GM23248 (cell line): Measurements from ENCODE around the gene SCAMP4. TPM values are rescaled to one million over a fixed set of nuclear protein-coding genes. Genes with fewer than 3 reads are reported as not detected.

Experiments used
- DNase-seq: peaks from one replicate; pipeline ENCODE4 v3.0.0-alpha.2; 2015
- H2AFZ ChIP-seq: fragments of 200-600 bp; sonication (generic); 2 replicates; pipeline ENCODE4 v1.6.1; 2016; ENCODE audit warnings: antibody characterized with exemption
- H3F3A ChIP-seq: fragments of 200-600 bp; sonication (generic); 2 replicates; pipeline ENCODE4 v1.6.1; 2016; ENCODE audit warnings: mild to moderate bottlenecking, antibody characterized with exemption, mixed run types; ENCODE audit not compliant: insufficient read depth
- H3K27ac ChIP-seq: fragments of 200-600 bp; sonication (generic); 2 replicates; pipeline ENCODE4 v1.5.1; 2016; ENCODE audit warnings: mild to moderate bottlenecking
- H3K27me3 ChIP-seq: fragments of 200-600 bp; sonication (generic); replicated peaks from 2 replicates; pipeline ENCODE4 v1.6.1; 2016; ENCODE audit warnings: mild to moderate bottlenecking; ENCODE audit not compliant: insufficient read depth
- H3K36me3 ChIP-seq: fragments of 200-600 bp; sonication (generic); 2 replicates; pipeline ENCODE4 v1.6.1; 2016; ENCODE audit warnings: low read depth, mild to moderate bottlenecking
- H3K4me1 ChIP-seq: fragments of 200-600 bp; sonication (generic); 2 replicates; pipeline ENCODE4 v1.6.1; 2016; ENCODE audit warnings: mild to moderate bottlenecking; ENCODE audit not compliant: insufficient read depth
- H3K4me2 ChIP-seq: fragments of 200-600 bp; sonication (generic); one replicate; pipeline ENCODE4 v1.6.1; 2016; ENCODE audit warnings: mild to moderate bottlenecking; ENCODE audit not compliant: unreplicated experiment
- H3K4me3 ChIP-seq: fragments of 200-600 bp; sonication (generic); 2 replicates; pipeline ENCODE4 v1.5.1; 2016; ENCODE audit warnings: mild to moderate bottlenecking
- H3K79me2 ChIP-seq: fragments of 200-600 bp; sonication (generic); 2 replicates; pipeline ENCODE4 v1.6.1; 2016; ENCODE audit warnings: mild to moderate bottlenecking; ENCODE audit not compliant: insufficient read depth
- H3K9ac ChIP-seq: fragments of 200-600 bp; sonication (generic); 2 replicates; pipeline ENCODE4 v1.6.1; 2016; ENCODE audit warnings: mild to moderate bottlenecking
- H3K9me2 ChIP-seq: fragments of 200-600 bp; sonication (generic); 2 replicates; pipeline ENCODE4 v1.6.1; 2016; ENCODE audit warnings: mixed run types, mild to moderate bottlenecking, moderate library complexity; ENCODE audit not compliant: insufficient read depth
- H3K9me3 ChIP-seq: fragments of 200-600 bp; sonication (generic); one replicate; pipeline ENCODE4 v1.6.1; 2017; ENCODE audit warnings: low read depth
- H4K20me1 ChIP-seq: fragments of 200-600 bp; sonication (generic); 2 replicates; pipeline ENCODE4 v1.6.0; 2016; ENCODE audit not compliant: insufficient read depth
- EZH2 ChIP-seq: fragments of 200-600 bp; sonication (generic); IDR thresholded peaks from 2 replicates; pipeline ENCODE4 v1.6.1; 2018; ENCODE audit warnings: antibody characterized with exemption, mild to moderate bottlenecking; ENCODE audit not compliant: insufficient read depth, poor library complexity, severe bottlenecking
- EZH2phosphoT487 ChIP-seq: fragments of 200-600 bp; sonication (generic); IDR thresholded peaks from 2 replicates; pipeline ENCODE4 v1.6.1; 2018; ENCODE audit warnings: antibody characterized with exemption, moderate library complexity, mild to moderate bottlenecking, low read depth; ENCODE audit not compliant: insufficient read depth
- WGBS, 2 experiments: methylation state at CpG; one replicate each; pipeline ENCODE4 v1.1.6; 2015 to 2017; ENCODE audit warnings: low lambda C conversion rate in 2 of 2, low coverage in 1 of 2; ENCODE audit errors: missing lambda C conversion rate in 2 of 2; 5-methylcytosine and 5-hydroxymethylcytosine counted together
- in situ Hi-C: fragments of 300-500 bp; cut with MboI; formaldehyde crosslinking; loops from 2 replicates; pipeline ENCODE4 v1.15.0; 2020
- polyA plus RNA-seq: library from polyadenylated mRNA; unstranded; fragments of >200 nt; fragmentation: Nextera tagmentation; extraction: Ambion mirVana; gene quantifications from 2 replicates; pipeline ENCODE4 v1.2.1, GENCODE V29; 2016
- total RNA-seq: library from RNA; depleted of rRNA; stranded (reverse); fragments of >200 nt; shearing (Covaris generic); gene quantifications from 2 replicates; pipeline ENCODE4 v1.2.3, GENCODE V29; 2014

The SCAMP4 gene
- total and polyA plus RNA-seq, 2 experiments from 2014 or later = 73.9 to 110 TPM

DNA sequence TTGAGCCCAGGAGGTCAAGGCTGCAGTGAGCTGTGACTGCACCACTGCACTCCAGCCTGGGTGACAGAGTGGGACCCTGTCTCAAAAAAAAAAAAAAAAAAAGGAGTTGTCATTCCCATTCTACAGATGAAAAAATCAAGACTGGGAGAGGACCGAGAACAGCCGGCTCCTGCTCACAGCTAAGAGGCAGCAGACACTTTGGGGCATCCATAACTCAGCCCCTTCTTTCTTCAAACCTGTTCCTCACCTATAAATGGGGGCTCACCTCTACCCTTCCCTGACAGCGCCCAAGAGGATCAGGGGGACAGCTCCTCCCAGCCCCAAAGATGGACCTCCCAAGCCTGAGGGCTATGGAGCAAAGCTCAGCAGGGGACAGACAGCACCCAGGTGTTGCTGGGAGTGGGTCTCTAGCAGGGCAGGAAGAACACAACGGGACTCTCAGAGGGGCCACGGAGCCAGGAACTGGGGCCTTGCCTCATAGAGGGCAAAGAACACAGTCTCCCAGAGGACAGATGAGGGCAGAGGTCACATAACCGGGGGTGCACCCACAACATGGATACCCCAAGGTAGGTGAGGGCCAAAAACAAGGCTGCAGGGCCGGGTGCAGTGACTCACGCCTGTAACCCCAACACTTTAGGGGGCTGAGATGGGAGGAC, 38.4 kb upstream of the SCAMP4 start:
- Histone ChIP-seq H3F3A (no peaks in the 10 kb centered on the region), H3K9me2 (no peaks in the 10 kb centered on the region), H2AFZ (no peak overlapping the region), H3K4me1 (no peaks in the 10 kb centered on the region), H3K27me3 (no peaks in the 10 kb centered on the region), H3K9ac (no peak overlapping the region), H3K36me3 (no peaks in the 10 kb centered on the region), H3K4me2 (no peak overlapping the region), H4K20me1 (no peaks in the 10 kb centered on the region), H3K27ac (no peak overlapping the region), H3K4me3 (no peak overlapping the region), H3K9me3 (no peaks in the 10 kb centered on the region), H3K79me2 (peaks cover 52% of the 10 kb centered on the region)
- in situ Hi-C loops = no loop called here
- no peak for DNase-seq
- no peak for TF ChIP-seq EZH2phosphoT487
- no peak for TF ChIP-seq EZH2
- WGBS, 2 experiments = 82% methylated on average over 8 of the region's 8 CpGs

DNA sequence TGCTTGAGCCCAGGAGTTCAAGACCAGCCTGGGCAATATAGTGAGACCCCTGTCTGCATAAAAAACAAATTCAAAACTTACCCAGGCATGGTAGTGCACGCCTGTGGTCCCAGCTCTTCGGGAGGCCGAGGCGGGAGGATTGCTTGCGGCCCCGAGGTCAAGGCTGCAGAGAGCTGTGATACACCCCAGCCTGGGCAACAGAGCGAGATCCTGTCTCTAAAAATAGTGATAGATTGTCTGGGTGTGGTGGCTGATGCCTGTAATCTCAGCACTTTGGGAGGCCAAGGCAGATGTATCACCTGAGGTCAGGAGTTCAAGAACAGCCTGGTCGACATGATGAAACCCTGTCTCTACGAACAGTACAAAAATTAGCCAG, 37.9 kb upstream of the SCAMP4 start:
- H3K4me2 ChIP-seq = no peak overlapping the region
- H3K27me3 ChIP-seq = no peaks in the 10 kb centered on the region
- TF ChIP-seq EZH2phosphoT487 (no peak), EZH2 (no peak)
- in situ Hi-C loops = no loop called here
- no peak overlapping the region for H2AFZ ChIP-seq
- no peaks in the 10 kb centered on the region for H3K4me1 ChIP-seq
- no peak overlapping the region for H3K9ac ChIP-seq
- H3K9me2 ChIP-seq = no peaks in the 10 kb centered on the region
- peaks cover 52% of the 10 kb centered on the region for H3K79me2 ChIP-seq
- no peaks in the 10 kb centered on the region for H3K9me3 ChIP-seq
- no peaks in the 10 kb centered on the region for H3K36me3 ChIP-seq
- no peaks in the 10 kb centered on the region for H3F3A ChIP-seq
- whole genome bisulfite sequencing, 2 experiments = 86 to 92% methylated on average over 9 of the region's 9 CpGs
- no peak overlapping the region for H3K4me3 ChIP-seq
- H4K20me1 ChIP-seq = no peaks in the 10 kb centered on the region
- H3K27ac ChIP-seq = no peak overlapping the region
- DNase-seq = no peak

- H3K9me2 ChIP-seq = no peaks in the 10 kb centered on the region
- no peak overlapping the region for H3K9ac ChIP-seq
- H3K79me2 ChIP-seq = peaks cover 65% of the 10 kb centered on the region
- DNase-seq = no peak
- H3K27me3 ChIP-seq = no peaks in the 10 kb centered on the region
- in situ Hi-C loops = no loop called here
- H3K9me3 ChIP-seq = no peaks in the 10 kb centered on the region
- no peak overlapping the region for H2AFZ ChIP-seq
- no peaks in the 10 kb centered on the region for H3K36me3 ChIP-seq
- H3K27ac ChIP-seq = no peak overlapping the region
- WGBS, 2 experiments = 81 to 84% methylated on average over 7 of the region's 7 CpGs
- H3K4me3 ChIP-seq = no peak overlapping the region
- no peak overlapping the region for H3K4me2 ChIP-seq
- no peaks in the 10 kb centered on the region for H4K20me1 ChIP-seq
- H3K4me1 ChIP-seq = peaks cover 7% of the 10 kb centered on the region
- H3F3A ChIP-seq = peaks cover 2% of the 10 kb centered on the region; the same call in 1 of the 2 replicates
- TF ChIP-seq EZH2phosphoT487 (no peak), EZH2 (no peak)
Observed at GRCh38 chr19:1868971-1869370, 36.2 kb upstream of the SCAMP4 start.

- H3K9me3 ChIP-seq = no peaks in the 10 kb centered on the region
- DNase-seq = no peak
- 90 to 92% methylated on average over 15 of the region's 15 CpGs for WGBS, 2 experiments
- no peak overlapping the region for H3K4me3 ChIP-seq
- no peaks in the 10 kb centered on the region for H3K27me3 ChIP-seq
- H3K9ac ChIP-seq = no peak overlapping the region
- in situ Hi-C loops = no loop called here
- H4K20me1 ChIP-seq = no peaks in the 10 kb centered on the region
- H3K4me2 ChIP-seq = no peak overlapping the region
- H3K27ac ChIP-seq = no peak overlapping the region
- no peak for TF ChIP-seq EZH2
- TF ChIP-seq EZH2phosphoT487 = no peak
- peaks cover 12% of the 10 kb centered on the region for H3K4me1 ChIP-seq
- peaks cover 17% of the 10 kb centered on the region for H3F3A ChIP-seq
- H3K9me2 ChIP-seq = no peaks in the 10 kb centered on the region
- H3K79me2 ChIP-seq = peaks cover 80% of the 10 kb centered on the region
- no peaks in the 10 kb centered on the region for H3K36me3 ChIP-seq
- no peak overlapping the region for H2AFZ ChIP-seq
Observed at GRCh38 chr19:1871140-1871597, 34.0 kb upstream of the SCAMP4 start.
